T-helper 2 cell treated with Interferon-gamma antibody and Interleukin-4, amounts not matched to agents 5 μg/mL and 100 μg/mL, for 36 hours (primary cell): ENCODE measurements around the gene SPRING1.

Experiments
- DNase-seq: peaks from one replicate; pipeline ENCODE4 v3.0.0; 2021; ENCODE audit warnings: low spot score
- H3K27ac Mint-ChIP-seq: one replicate; pipeline ENCODE4 v1.8.0; 2021; ENCODE audit warnings: mild to moderate bottlenecking, mixed read lengths
- H3K27me3 Mint-ChIP-seq: one replicate; pipeline ENCODE4 v1.8.0; 2021; ENCODE audit warnings: low read depth, mixed read lengths
- H3K36me3 Mint-ChIP-seq: one replicate; pipeline ENCODE4 v1.8.0; 2021; ENCODE audit warnings: low read depth, mixed read lengths
- H3K4me1 Mint-ChIP-seq: one replicate; pipeline ENCODE4 v1.8.0; 2021; ENCODE audit warnings: low read depth, mixed read lengths
- H3K4me3 Mint-ChIP-seq: one replicate; pipeline ENCODE4 v1.8.0; 2022; ENCODE audit warnings: mild to moderate bottlenecking, moderate library complexity, mixed read lengths
- H3K9me3 Mint-ChIP-seq: one replicate; pipeline ENCODE4 v1.8.0; 2021; ENCODE audit warnings: mixed read lengths

SPRING1 gene

DNA sequence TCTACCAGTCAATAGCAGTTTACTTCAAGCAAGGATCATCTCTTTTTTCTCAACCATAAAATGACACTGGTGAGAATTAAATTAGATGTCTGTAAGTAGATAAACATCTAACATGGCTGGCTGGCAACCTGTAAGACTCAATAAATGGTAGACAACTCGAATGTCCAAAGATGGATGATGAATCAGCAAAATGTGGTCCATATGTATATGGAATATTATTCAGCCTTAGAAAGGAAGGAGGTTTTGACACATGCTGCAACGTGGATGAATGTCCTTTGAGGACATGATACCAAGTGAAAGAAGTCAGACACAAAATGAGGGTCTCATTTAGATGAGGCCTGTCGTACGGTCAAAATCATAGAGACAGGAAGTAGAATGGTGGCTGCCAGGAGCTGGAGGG lies 46.2 kb downstream of the SPRING1 start:
- no peak for DNase-seq
- Mint-ChIP-seq H3K9me3 (no peaks in the 10 kb centered on the region), H3K4me1 (peaks cover 3% of the 10 kb centered on the region), H3K36me3 (no peaks in the 10 kb centered on the region), H3K27ac (no peak overlapping the region), H3K27me3 (peaks cover 38% of the 10 kb centered on the region), H3K4me3 (no peak overlapping the region)

DNA sequence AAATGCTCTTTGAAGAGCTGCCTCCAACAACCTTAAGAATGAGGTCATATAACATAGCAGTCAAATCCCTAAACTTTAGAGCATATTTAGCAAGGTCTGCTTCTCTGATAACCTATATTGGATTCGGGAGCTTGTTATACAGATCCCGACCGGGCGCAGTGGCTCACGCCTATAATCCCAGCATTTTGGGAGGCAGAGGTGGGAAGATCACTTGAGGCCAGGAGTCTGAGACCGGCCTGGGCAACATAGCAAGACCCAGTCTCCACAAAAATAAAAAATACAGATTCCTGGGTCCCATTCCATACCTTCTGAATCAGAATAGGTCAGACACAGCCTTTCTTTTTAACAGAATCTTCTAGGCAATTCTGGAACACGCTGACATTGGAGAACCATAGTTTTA lies 46.7 kb downstream of the SPRING1 start:
- Mint-ChIP-seq H3K4me1 (peaks cover 3% of the 10 kb centered on the region), H3K27me3 (peaks cover 38% of the 10 kb centered on the region), H3K36me3 (no peaks in the 10 kb centered on the region), H3K27ac (no peak overlapping the region), H3K9me3 (no peaks in the 10 kb centered on the region), H3K4me3 (no peak overlapping the region)
- DNase-seq, result no peak

DNA sequence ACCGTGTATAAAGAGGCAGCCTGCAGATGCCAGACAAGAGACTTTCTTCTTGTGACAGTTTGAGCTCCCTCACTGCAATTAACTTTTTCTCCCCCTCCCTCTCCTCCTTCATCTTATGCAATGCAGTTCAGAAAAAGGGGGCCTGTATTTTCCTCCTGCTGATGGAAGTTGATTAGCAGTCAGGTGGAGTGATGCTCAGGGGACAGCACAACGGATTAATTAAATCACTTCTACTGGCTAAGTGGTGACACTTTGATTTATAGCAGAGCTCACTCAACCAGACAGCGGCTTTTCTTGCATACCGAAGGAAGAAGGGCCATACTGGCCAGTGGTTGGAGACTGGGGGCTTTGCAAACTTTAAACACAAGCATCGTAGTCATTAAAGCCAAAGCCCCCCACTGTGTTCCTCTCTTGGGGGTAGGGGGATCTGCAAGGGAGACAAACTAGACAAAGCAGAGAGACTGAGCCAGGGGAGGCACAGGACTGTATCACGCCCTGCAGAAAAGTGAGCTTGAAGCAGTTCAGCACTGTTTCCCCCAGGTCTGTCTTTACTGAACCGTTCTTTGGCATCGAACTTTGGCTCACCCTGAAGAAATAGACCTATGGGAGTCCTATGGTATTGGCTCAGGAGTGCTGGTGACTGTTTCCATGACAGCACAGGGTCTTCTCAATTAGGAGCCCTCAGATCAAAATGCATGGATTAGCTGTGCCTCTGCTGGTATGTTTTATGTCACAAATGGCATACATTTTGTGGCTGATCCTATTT lies 47.7 kb downstream of the SPRING1 start:
- no peaks in the 10 kb centered on the region for H3K9me3 Mint-ChIP-seq

DNA sequence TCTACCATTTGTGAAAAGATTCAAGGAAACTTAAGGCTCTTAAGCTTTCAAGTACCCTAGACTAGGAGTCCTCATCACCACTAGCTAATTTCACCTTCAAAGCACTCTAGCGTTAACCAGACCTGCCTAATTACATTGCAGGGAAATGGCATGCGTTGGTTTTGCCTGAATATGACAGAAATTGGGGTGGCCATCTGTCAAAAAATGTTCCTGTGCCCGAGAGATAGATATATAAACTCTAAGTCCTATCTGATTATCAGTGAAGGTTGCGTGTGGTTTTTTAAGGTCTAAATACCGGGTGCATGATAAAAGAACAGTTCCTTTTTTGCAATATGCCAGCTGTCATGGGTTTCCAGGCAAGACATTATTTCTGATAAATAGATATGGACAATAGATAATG lies 48.3 kb downstream of the SPRING1 start:
- Mint-ChIP-seq H3K4me1 (peaks cover 1% of the 10 kb centered on the region), H3K27ac (no peak overlapping the region), H3K36me3 (no peaks in the 10 kb centered on the region), H3K4me3 (no peak overlapping the region), H3K27me3 (peaks cover 27% of the 10 kb centered on the region), H3K9me3 (no peaks in the 10 kb centered on the region)
- DNase-seq, result no peak

More for the DNA sequence above, 47.7 kb downstream of the SPRING1 start:
- Mint-ChIP-seq H3K27ac (no peak overlapping the region), H3K27me3 (peaks cover 34% of the 10 kb centered on the region), H3K4me3 (no peak overlapping the region), H3K4me1 (peaks cover 3% of the 10 kb centered on the region), H3K36me3 (no peaks in the 10 kb centered on the region)
- no peak for DNase-seq
